T-helper 1 cell (primary cell): ENCODE measurements around the gene NACA2.
"Not testable (repeated sequence)": the region's sequence is repeated elsewhere in the genome, so short reads cannot be mapped to it uniquely, and the experiment has no call there.

ENCODE experiments used
- DNase-seq, 5 donors: peaks; one replicate each; pipeline ENCODE4 v3.0.0-alpha.2; 2012 to 2020

The NACA2 gene

DNA sequence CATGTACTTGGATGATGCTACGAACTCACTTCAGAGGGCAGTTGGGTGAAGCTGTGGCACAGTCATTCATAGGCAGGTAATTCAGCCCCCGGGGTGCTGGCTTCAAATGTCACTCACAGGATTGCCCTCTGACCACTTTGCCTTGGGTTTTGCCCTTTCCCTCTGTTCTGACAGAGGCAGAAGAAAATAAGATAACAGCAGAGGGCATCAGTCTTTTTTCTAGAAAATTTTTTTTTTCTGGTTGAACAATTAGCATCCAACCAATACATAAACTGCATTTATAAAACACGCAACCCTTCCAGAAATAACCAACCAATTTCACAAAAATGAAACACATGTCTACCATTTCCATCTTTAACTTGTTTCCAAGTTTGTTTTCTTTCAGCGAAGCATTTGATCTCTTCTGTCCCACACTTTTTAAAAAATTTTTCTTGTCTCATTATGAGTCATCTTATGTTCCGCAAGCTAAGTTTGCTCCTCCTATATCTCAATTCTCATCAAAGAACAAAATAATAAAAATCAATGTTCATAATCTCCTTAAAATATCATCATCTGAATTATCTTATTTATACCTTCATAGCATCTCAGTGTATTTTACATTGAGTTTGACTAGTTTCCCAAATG lies 15.6 kb downstream of the NACA2 start:
- no peak for DNase-seq

DNA sequence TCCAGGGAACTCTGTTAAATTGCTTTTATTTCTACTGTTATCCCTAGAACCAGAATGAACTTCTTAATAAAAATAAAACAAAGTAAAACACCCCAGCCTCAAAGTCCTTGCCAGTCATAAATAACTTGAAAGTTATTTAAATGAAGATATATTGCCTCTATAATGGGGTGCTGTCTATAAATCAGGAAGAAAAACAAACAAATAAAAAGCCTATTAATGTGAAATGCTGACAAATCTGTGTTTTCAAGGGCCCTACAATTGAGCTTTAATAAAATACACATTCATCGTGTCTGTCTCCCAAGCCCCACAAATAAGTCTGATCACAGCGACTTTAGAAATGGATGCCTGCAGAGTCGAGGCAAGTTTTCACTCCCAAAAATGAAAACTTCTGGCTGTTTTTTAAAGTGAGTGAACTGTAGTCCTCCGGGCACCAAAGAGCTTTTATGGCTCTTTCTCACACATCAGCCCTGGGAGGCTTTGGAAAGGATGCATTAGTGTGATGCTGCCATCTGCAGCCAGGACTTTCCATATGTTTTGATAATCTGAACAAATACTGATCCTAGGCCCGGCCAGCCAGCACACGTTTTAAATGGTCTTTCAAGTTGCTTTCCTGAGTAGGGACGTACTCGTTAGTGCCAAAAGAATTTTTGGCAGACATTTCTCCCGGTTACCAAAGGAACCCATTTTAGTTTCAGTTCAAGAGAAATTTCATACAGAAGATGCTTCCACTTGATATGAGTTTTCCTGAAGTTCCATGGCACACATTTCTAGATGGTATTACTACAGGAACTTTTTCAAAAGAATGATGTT lies 16.3 kb downstream of the NACA2 start:
- no peak for DNase-seq

DNA sequence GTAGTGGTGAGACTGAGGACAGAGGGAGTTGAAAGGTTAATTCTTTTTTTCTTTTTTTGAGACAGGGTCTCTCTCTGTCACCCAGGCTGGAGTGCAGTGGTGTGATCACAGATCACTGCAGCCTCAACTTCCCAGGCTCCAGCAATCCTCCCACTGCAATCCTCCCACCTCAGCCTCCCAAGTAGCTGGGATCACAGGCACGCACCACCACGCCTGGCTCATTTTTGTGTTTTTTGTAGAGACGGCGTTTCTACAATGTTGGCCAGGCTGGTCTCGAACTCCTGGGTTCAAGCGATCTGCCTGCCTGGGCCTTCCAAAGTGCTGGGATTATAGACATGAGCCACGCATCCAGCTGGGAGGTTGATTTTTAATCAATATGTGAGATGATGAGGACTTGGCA lies 18.5 kb downstream of the NACA2 start:
- DNase-seq = not testable (repeated sequence)

DNA sequence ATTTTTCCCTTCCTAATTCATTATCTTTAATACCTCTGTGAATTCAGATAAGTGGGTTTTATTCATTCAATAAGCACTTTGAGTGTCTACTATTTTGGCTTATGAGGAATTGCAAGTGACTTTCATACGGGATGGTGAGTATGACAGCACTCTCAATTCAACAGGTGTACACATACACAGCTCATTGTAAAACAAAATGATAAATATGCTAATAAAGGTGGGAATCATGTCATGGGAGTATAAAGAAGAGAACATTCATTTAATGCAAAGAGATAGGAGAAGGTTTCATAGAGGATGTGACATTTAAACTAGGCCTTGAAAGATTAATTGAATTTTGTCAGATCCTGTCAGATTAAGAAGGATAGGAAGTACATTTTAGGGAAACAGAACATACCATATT lies 19.4 kb downstream of the NACA2 start:
- no peak for DNase-seq

DNA sequence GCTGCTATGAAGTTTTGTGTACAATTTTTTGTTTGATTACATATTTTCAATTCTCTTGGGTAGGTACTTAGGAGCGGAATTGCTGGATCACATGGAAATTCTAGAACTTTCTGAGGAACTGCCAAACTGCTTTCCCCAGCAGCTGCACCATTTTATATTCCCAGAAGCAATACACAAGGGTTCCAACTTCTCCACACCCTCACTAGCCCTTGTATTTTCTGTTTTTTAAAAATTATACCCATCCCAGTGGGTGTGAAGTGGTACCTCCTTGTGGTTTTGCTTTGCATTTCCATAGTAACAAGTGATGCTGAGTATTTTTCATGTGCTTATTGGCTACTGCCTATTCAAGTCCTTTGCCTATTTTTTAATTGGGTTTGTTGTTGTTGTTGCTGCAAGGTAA lies 20.9 kb downstream of the NACA2 start:
- DNase-seq = no peak

DNA sequence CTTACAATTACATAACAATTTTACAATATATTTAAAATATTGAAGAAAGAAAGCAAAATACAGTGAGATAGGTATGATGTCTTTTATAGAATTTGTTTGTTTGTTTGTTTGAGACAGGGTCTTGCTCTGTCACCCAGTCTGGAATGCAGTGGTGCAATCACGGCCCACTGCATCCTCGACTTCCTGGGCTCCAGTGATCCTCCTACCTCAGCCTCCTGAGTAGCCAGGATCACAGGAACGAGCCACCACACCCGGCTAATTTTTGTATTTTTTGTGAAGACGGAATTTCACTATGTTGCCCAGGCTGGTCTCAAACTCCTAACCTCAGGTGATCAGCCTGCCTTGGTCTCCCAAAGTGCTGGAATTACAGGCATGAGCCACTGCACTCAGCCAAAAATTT lies 21.5 kb downstream of the NACA2 start:
- not testable (repeated sequence) for DNase-seq

DNA sequence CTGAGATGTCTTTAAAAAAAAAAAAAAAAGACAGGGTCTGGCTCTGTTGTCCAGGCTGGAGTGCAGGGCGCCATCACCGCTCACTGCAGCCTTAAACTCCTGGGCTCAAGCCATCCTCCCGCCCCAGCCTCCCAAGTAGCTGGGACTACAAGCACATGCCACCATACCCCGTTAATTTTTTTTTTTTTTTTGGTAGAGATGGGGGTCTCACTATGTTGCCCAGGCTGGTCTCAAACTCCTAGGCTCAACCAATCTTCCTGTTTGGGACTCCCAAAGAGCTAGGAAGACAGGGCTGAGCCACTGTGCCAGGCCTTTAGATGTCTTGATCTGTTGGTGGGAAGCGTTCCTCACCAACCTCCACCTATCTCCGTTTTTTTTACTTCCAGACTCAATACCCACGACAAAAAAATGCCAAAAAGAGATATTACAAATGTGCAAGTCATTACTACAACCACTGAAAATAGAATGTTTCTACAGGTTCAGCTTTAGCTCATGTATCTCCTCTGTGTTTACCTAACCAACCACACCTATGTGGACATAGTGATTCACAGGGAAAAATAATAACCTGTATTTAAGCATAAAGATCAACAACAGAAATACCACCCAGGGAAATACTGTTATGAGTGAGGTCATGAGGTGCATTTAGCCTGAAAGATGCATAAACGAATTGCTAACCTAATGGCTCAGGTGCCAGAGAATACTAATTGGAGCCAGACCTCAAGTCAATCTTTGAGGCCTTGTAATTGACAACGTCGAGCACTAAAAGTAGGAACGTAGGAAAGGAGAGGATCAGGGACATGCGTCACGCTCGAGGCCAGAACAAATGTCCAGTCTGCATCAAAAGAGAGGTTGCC lies 22.6 kb downstream of the NACA2 start:
- DNase-seq = no peak

DNA sequence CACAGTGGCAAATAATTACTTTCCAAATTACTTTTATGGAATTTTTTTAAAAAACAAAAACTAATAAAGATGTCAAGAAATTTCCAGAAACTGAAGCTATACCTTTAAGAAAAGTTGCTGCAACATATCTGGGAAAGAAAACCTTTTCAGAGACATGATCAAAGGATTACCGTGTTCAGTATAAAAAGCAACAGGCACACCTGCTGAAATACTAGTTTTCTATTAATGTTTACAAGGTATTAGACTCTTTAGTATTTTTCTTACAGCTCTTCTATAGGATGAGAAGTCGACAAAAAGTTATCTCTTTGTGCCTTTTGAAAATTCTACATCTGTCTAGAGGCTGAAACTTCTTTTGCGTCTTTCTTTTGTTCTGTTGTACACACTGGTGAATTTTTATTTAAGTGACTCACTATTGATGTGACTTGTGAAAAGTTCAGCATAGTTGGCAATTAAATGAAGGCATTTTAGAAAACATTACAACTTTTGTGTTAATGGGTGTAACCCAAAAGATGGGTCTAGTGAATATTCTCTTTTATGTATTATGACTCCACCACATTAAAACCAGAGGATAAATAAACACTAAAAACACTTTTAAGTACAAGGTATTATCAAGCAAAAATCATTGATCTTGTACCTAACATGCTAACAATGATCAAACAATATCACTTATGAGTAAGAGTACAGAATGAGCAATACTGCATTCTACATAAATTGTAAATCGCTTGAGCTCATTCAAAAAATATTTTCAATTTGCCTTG lies 23.8 kb downstream of the NACA2 start:
- no peak for DNase-seq

DNA sequence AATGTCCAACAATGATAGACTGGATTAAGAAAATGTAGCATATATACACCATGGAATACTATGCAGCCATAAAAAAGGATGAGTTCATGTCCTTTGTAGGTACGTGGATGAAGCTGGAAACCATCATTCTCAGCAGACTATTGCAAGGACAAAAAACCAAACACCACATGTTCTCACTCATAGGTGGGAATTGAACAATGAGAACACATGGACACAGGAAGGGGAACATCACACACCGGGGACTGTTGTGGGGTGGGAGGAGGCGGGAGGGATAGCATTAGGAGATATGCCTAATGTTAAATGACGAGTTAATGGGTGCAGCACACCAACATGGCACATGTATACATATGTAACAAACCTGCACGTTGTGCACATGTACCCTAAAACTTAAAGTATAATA lies 24.6 kb downstream of the NACA2 start:
- not testable (repeated sequence) for DNase-seq

DNA sequence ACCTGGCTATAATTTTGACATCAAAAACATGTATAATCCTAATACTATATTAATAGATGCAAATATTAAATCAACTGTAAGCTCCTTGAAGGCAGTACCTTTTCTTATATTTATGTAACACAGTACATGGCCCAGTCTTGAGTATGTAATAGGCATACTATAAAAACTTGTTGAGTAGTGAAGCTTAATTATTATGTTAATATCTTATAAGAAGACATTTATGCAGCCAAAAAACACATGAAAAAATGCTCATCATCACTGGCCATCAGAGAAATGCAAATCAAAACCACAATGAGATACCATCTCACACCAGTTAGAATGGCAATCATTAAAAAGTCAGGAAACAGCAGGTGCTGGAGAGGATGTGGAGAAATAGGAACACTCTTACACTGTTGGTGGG lies 25.2 kb downstream of the NACA2 start:
- not testable (repeated sequence) for DNase-seq

DNA sequence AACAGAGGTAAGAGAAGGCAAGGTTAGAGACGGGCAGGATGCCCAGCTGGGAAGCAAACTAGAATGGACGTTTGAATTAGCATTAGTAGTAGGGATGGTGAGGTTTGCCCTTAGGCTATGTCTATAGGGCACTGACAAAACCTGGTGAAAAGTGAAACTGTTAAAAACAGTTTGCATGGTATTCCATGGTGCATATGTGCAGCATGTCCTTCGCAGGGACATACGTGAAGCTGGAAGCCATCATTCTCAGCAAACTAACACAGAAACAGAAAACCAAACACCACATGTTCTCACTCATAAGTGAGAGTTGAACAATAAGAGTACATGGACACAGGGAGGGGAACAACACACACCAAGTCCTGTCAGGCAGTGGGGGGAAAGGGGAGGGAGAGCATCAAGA lies 25.8 kb downstream of the NACA2 start:
- no peak for DNase-seq

DNA sequence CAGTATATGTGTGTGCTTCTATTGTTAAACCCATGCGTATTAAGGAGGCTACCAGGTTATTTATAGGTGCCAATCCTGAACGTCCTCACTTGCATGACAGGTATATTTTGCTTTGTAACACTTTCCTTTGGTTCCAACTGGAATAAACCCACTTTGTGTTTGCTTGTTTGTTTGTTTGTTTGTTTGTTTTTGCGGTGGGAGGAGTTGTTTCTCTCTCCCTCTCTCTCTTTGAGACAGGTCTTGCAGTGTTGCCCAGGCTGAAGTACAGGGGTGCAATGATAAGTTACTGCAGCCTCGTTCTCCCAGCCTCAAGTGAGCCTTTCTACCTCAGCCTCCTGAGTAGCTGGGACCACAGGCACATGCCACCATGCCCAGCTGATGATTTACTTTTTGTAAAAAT lies 28.7 kb downstream of the NACA2 start:
- DNase-seq = no peak

DNA sequence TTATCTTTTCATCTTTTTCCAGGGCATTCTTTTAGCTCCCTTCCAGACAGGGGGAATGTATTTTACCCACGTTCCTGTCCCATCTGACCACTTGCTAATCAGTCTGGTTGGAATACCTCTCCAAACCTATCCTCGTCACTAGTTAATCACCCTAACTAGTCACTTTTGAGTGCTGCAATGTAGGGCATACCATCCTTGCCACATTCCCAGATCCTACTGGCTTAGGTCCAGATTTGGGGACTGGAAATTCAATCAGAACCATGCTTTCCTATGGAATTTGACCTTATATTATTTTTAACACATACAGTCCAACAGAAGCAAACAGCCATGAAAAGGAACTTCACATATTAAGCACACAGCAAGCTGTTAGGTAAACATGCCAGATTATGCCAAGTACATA lies 29.7 kb downstream of the NACA2 start:
- DNase-seq = no peak

DNA sequence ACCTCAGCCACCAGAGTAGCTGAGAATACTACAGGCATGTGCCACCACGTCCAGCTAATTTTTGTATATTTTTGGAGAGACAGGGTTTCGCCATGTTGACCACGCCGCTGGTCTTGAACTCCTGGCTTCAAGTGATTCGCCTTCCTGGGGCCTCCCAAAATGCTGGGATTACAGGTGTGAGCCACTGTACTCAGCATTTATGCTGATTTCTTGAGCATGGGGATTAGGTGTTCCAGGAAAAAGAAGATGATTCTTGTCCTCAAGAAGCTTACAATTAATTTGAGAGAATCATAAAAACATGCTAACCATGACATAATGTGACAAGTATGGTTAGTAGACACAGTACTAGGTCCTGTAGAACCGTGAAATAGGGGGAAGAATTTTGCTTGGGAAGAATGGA lies 30.9 kb downstream of the NACA2 start:
- DNase-seq = no peak

DNA sequence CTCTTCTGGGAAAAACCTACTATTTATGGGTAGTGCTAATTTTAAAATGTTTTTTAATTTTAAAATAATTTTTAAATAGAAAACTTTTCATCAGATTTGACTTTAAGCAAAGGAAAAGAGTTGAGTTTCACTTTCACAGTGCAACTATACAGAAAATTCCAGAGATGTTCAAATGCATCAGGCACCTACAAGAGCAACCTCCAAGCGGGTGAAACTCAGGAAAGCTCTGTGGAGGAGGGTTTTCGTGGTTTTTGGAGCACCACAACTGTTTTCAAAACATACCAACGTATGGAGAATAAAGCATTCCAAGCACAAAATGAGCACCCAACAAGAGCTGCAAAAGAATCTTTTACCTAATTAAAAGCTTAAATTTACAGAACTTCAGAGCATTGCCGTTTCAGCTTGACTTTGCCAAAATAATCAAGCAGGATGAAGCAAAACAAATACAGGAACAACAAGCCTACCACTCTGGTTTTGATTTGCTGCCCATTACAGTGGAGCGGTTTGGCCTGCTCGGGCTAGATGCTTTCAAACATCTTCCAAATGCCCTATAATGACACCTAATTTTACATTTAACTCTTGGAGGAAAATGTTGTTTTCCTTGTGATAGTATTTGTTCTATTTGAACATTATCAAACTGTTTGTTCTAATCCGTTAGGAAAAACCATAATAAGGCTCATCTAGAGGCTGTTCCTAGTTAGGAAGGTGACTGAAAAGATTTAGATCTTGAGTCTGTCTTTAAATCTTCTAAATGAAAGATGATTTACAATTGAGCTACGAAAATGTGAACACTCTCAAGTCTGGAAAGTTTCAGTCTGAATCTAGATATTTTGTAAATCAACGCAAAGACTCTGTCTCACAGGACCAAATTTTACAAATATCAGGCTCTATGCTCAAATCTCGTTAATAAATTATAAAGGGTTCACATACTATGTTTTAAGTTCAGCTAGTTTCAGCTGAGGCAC lies 34.5 kb downstream of the NACA2 start:
- DNase-seq = no peak

DNA sequence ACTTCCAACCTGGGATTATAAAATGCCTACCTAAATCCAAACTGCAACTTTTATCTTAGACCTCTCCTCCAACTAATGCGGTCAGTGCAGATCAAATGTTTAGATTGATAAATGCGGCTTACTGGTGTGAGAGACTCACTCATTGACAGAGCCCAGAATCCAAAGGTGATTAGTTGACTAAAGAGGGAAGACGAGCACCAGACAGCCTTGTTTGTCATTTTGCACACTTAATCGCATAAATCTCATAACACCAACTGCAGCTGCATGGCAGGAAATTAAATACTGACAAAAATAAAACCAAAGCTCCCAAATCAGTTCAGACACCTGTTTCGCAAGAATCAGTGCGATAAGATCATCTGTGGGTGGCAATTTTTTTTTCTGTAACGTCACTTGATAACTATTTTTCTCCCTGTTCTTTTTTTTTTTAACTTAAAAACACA lies 35.9 kb downstream of the NACA2 start:
- no peak for DNase-seq

DNA sequence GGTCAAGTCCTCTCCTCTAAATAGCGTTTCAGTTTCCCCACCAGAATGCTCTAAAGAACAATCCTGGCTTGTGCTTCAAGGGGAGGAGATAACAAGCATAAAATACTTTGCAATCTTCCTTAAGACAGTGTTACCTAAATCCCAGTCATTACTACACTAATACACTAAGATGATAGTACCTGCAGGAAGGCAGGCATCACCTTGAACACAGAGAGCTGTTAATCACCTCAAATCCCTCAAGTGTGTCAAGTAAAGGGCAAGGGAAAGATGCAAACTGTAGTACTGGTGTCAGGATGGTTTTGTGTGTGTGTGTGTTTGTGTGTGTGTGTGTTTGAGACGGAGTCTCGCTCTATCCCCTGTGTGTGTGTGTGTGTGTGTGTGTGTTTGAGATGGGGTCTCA lies 36.8 kb downstream of the NACA2 start:
- no peak for DNase-seq

DNA sequence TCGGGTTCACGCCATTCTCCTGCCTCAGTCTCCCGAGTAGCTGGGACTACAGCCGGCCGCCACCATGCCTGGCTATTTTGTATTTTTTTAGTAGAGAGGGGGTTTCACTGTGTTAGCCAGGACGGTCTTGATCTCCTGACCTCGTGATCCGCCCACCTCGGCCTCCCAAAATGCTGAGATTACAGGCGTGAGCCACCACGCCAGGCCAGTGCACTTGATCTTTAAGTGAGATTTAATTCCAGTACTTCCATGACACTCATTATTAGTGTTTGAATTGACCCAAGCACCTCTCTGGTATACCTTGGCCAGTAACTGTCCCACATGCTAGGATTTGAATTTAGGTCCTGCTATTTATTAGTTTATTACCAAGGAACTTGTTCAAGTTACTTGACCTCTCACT lies 38.5 kb downstream of the NACA2 start:
- DNase-seq = not testable (repeated sequence)

DNA sequence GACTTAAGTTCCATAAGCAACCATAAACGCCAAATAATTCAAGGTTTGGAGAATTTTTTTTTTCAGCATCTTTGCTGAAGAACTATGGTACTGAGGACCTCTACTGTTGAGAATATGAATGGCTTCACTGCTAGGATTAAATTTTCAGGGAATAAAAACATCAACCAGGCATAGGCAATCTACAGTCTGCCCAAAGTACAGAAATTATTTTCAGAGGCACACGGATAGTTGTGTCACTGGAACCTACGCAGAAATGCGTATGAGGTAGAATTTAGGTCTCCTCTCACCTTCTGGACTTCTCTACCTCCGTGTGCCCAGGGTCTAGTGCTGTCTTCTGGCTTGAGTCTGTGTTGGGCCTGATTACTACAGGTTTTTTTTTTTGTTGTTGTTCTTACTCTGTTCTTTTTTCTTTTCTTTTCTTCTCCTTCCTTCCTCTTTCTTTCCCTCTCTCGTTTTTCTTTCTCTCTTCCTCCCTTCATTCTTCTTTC lies 39.7 kb downstream of the NACA2 start:
- peak in 1 of 5 donors; percentile 5 for DNase-seq

DNA sequence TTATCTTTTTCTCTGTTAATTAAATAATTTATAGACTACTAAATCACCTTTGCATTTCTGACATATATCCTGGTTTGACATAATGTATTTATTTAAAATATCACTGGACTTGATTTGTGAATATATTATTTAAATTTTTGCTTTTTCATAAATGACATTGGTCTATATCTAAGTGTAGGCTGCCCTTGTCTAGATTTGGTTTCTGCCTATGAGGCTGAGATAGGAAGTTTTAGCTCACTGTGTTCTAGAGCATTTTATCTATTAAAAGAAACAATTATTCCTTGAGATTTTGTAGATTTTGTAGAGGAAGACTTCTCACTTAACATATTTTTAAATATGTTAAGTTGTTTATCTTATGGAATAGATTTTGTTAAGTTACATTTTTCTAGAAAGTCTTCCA lies 43.9 kb downstream of the NACA2 start:
- DNase-seq = no peak

DNA sequence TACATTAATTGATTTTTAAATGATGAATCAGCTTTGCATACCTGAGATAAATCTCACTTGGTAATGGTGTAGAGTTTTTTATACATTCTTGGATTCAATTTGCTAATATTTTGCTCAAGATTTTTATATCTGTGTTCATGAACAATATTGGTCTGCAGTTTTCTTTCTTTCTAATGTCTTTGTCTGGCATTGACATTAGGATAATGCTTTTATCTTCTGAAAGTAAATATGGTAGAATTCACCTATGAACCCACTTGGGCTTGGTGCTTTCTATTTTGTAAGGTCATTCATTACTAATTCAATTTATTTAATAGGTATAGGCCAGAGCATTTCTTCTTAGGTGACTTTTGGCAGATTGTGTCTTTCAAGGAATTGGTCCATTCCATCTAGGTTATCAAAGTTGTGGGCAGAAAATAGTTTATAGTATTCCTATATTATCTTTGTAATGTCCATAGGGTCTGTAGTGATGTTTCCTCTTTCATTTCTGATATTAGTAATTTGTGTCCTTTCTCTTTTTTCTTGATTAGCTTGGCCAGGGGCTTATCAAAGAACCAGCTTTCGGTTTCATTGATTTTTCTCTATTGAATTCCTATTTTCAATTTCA lies 45.6 kb downstream of the NACA2 start:
- no peak for DNase-seq
